Tibial artery (tissue), 4 donors: ENCODE measurements around the gene DAND5.
"Not testable (repeated sequence)": the region's sequence is repeated elsewhere in the genome, so short reads cannot be mapped to it uniquely, and the experiment has no call there.

Experiments
- DNase-seq, 2 donors: peaks; one replicate each; pipeline ENCODE4 v3.0.0-alpha.2; 2019
- H3K27ac ChIP-seq, 2 donors: fragments of 200-600 bp; sonication (generic) in 1 of 2; 1 replicate in 1 of 2; 2 replicates in 1 of 2; pipeline ENCODE4 v1.5.1; 2018 to 2019; ENCODE audit warnings: mild to moderate bottlenecking in 1 of 2
- H3K27me3 ChIP-seq, 2 donors: fragments of 200-600 bp; sonication (generic) in 1 of 2; one replicate each; pipeline versions ENCODE4 v1.5.1 to v1.6.0; 2016 to 2019
- H3K36me3 ChIP-seq, 3 donors: fragments of 200-600 bp; sonication (generic) in 2 of 3; one replicate each; pipeline ENCODE4 v1.5.1; 2016 to 2019; ENCODE audit warnings: mild to moderate bottlenecking in 2 of 3
- H3K4me1 ChIP-seq, 4 donors: fragments of 200-600 bp; sonication (generic) in 2 of 4; 1 replicate in 3 of 4; 2 replicates in 1 of 4; pipeline ENCODE4 v1.5.1; 2016 to 2019
- H3K4me3 ChIP-seq, 2 donors: fragments of 200-600 bp; sonication (generic) in 1 of 2; 1 replicate in 1 of 2; 2 replicates in 1 of 2; pipeline ENCODE4 v1.5.1; 2018 to 2019; ENCODE audit warnings: mild to moderate bottlenecking in 2 of 2
- H3K9me3 ChIP-seq, 3 donors: fragments of 200-600 bp; sonication (generic) in 1 of 3; one replicate each; pipeline ENCODE4 v1.5.1; 2016 to 2019
- CTCF ChIP-seq, 2 experiments: fragments of 200-600 bp in 1 of 2; fragments of 450-650 bp in 1 of 2; IDR thresholded peaks; one replicate each; pipeline ENCODE4 v1.5.1; 2017 to 2019; ENCODE audit warnings: antibody characterized with exemption in 2 of 2, mild to moderate bottlenecking in 1 of 2, moderate library complexity in 1 of 2
- intact Hi-C: fragments of 100-400 bp; cut with DNase I; formaldehyde crosslinking; loops from one replicate; pipeline ENCODE4 v1.15.0; 2023; ENCODE audit warnings: low total_unique reads

DAND5 gene

GRCh38 chr19:12956446-12957388, 12.7 kb upstream of the DAND5 start, which contains the start of gene GADD45GIP1:
GADD45GIP1 (minus strand) TSS chr19:12957223; CDS start chr19:12957212, 11 bp downstream.
- H3K27ac ChIP-seq, result peak within 1 kb of the TSS; percentile 91 to 96
- no peaks in the 10 kb centered on the region for H3K27me3 ChIP-seq
- peak within 1 kb of the TSS; percentile 85 to 93 for H3K4me3 ChIP-seq
- peaks cover 0 to 46% (median 32%) of the 10 kb centered on the region in 4 donors for H3K4me1 ChIP-seq
- H3K36me3 ChIP-seq, result peaks cover 19 to 36% (median 23%) of the 10 kb centered on the region in 3 donors
- intact Hi-C loops, result no loop called here
- no peak for TF ChIP-seq CTCF (IDR thresholded peaks at IDR 0.05)
- H3K9me3 ChIP-seq, result no peaks in the 10 kb centered on the region
- DNase-seq, result peak; percentile 70 to 83

DNA sequence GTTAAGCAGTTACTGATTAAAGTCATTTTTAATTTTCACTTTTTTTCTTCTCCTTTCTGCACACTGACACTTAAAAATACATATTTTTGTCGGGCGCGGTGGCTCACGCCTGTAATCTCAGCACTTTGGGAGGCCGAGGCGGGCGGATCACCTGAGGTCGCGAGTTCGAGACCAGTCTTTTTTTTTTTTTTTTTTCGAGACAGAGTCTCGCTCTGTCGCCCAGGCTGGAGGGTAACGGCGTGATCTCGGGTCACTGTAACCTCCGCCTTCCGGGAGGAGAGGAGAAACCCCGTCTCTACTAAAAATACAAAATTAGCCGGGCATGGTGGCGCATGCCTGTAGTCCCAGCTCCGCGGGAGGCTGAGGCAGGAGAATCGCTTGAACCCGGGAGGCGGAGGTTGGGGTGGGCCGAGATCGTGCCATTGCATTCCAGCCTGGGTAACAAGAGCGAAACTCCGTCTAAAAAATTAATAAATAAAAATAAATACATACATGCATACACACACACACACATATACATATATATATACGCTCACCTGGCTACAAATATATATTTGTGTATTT, 11.9 kb upstream of the DAND5 start:
- intact Hi-C loops, H3K9me3 ChIP-seq, DNase-seq, H3K27me3 ChIP-seq: not testable (repeated sequence)
- Histone ChIP-seq H3K4me3 (peak overlapping the region; percentile 85 to 93), H3K36me3 (peaks cover 13 to 28% (median 16%) of the 10 kb centered on the region in 3 donors), H3K27ac (peak overlapping the region; percentile 91 to 96), H3K4me1 (peaks cover 0 to 40% (median 28%) of the 10 kb centered on the region in 4 donors)

DNA sequence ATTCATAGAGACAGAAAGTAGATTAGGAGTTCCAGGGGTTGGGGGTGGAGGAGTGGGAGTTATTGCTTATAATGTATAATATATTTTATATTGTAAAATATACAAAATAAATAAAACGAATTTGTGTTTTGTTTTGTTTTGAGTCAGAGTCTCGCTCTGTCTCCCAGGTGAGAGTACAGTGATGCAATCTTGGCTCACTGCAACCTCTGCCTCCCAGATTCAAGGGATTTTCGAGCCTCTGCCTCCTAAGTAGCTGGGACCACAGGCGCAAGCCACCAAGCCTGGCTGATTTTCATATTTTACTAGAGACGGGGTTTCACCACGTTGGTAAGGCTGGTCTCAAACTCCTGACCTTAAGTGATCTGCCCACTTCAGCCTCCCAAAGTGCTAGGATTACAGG, 9.9 kb upstream of the DAND5 start:
- intact Hi-C loops, result no loop called here
- Histone ChIP-seq H3K4me3 (no peak overlapping the region), H3K4me1 (peaks cover 0 to 20% (median 15%) of the 10 kb centered on the region in 4 donors), H3K27ac (no peak overlapping the region), H3K27me3 (no peaks in the 10 kb centered on the region), H3K9me3 (no peaks in the 10 kb centered on the region), H3K36me3 (peaks cover 0 to 8% (median 4%) of the 10 kb centered on the region in 3 donors)
- no peak for TF ChIP-seq CTCF (IDR thresholded peaks at IDR 0.05)
- no peak for DNase-seq

DNA sequence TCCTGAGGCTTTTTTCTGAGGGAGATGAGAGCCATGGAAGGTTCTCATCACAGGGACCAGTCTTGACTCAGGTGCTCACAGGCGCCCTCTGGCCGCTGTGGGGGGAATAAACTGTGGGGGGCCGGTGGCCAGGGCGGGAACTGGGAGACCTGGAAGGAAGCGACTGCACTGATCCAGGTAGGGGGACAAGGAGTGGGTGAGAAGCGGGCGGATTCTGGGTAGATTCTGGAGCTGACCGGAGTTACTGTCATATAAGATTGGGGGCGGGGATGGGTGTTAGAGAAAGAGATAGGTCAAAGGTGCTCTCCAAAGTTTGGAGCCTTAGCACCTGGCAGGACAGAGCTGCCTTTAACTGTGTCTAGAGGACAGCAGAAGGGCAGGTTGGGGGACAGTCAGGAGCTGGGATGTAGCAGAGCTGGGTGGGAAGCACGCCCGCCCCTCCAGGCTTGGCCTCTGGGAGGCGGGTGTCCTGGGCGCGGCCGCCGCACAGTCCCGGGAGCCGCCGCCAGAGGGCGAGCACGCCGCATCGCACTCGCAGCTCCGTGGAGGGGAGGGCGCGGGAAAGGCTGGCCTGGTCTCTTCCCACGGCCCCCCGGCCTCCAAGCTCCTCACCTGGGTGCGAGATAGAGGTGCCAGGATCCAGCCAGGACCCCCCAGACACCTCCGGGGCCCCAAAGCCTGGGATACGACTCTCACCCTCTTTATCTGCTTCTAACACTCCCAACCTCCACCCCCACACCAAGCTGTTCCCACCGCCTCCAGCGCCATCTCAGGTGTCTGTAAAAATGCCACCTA, 4.2 kb upstream of the DAND5 start:
- Histone ChIP-seq H3K27ac (peak overlapping the region; percentile 48 to 62), H3K36me3 (no peaks in the 10 kb centered on the region), H3K9me3 (no peaks in the 10 kb centered on the region), H3K27me3 (no peaks in the 10 kb centered on the region), H3K4me3 (peak overlapping the region; percentile 45 to 46), H3K4me1 (peaks cover 0 to 15% (median 4%) of the 10 kb centered on the region in 4 donors)
- TF ChIP-seq CTCF (IDR thresholded peaks at IDR 0.05), result peak; percentile 90 to 96
- intact Hi-C loops, result loop anchor here (5.0 kb wide), 2 partner anchors 78 to 297 kb away; partner anchors contain the start of gene KLF1
- DNase-seq, result peak; percentile 78 to 88

- Histone ChIP-seq H3K27ac (peak overlapping the region; percentile 48 to 62), H3K27me3 (no peaks in the 10 kb centered on the region), H3K4me3 (peak overlapping the region; percentile 45 to 46), H3K9me3 (no peaks in the 10 kb centered on the region), H3K36me3 (no peaks in the 10 kb centered on the region), H3K4me1 (peaks cover 0 to 15% (median 4%) of the 10 kb centered on the region in 4 donors)
- TF ChIP-seq CTCF (IDR thresholded peaks at IDR 0.05), result no peak
- intact Hi-C loops, result loop anchor here (5.0 kb wide), 2 partner anchors 78 to 297 kb away; partner anchors contain the start of gene KLF1
- DNase-seq, result no peak
Observed at GRCh38 chr19:12965812-12966135, 3.6 kb upstream of the DAND5 start.
